Liver (tissue), 9 donors: Measurements from ENCODE around the gene FAM181A. TPM values are rescaled to one million over a fixed set of nuclear protein-coding genes. Genes with fewer than 3 reads are reported as not detected.

ENCODE experiments used
- DNase-seq: peaks from one replicate; pipeline ENCODE4 v3.0.0-alpha.2; 2017; ENCODE audit warnings: low spot score
- H3K27ac ChIP-seq, 2 donors: one replicate each; pipeline ENCODE4 v1.7.0; 2013; ENCODE audit warnings: inconsistent platforms in 2 of 2, low read length in 2 of 2, control low read depth in 1 of 2, low read depth in 1 of 2, mild to moderate bottlenecking in 1 of 2
- H3K27me3 ChIP-seq, 4 donors: one replicate each; pipeline versions ENCODE4 v1.6.1 to v1.7.0; 2013; ENCODE audit warnings: low read length in 3 of 4, inconsistent platforms in 1 of 4, mild to moderate bottlenecking in 1 of 4, moderate library complexity in 1 of 4; ENCODE audit not compliant: control insufficient read depth in 4 of 4, insufficient read depth in 4 of 4
- H3K36me3 ChIP-seq, 4 donors: one replicate each; pipeline versions ENCODE4 v1.6.1 to v1.7.0; 2013; ENCODE audit warnings: low read length in 3 of 4, mild to moderate bottlenecking in 3 of 4, low read depth in 1 of 4, moderate library complexity in 1 of 4; ENCODE audit not compliant: control insufficient read depth in 4 of 4, insufficient read depth in 3 of 4
- H3K4me1 ChIP-seq, 4 donors: one replicate each; pipeline versions ENCODE4 v1.6.1 to v1.7.0; 2013; ENCODE audit warnings: low read length in 3 of 4, mild to moderate bottlenecking in 3 of 4, moderate library complexity in 1 of 4; ENCODE audit not compliant: control insufficient read depth in 4 of 4, insufficient read depth in 4 of 4
- H3K4me3 ChIP-seq, 3 donors: one replicate each; pipeline versions ENCODE4 v1.6.1 to v1.7.0; 2013; ENCODE audit warnings: low read length in 3 of 3, control low read depth in 1 of 3, low read depth in 1 of 3, mild to moderate bottlenecking in 1 of 3
- H3K9ac ChIP-seq, 2 donors: one replicate each; pipeline ENCODE4 v1.7.0; 2013; ENCODE audit warnings: low read length in 2 of 2, mild to moderate bottlenecking in 2 of 2, moderate library complexity in 2 of 2, control low read depth in 1 of 2, low read depth in 1 of 2
- H3K9me3 ChIP-seq, 4 donors: one replicate each; pipeline versions ENCODE4 v1.6.1 to v1.7.0; 2013; ENCODE audit warnings: low read length in 3 of 4; ENCODE audit not compliant: control insufficient read depth in 4 of 4
- FOXA1 ChIP-seq: IDR thresholded peaks from 2 replicates; pipeline ENCODE4 v1.6.1; 2016; ENCODE audit warnings: antibody characterized with exemption
- FOXA2 ChIP-seq: IDR thresholded peaks from 2 replicates; pipeline ENCODE4 v1.6.1; 2016; ENCODE audit warnings: antibody characterized with exemption
- GABPA ChIP-seq, 2 donors: IDR thresholded peaks in 1 of 2; conservative IDR thresholded peaks in 1 of 2; 2 replicates each; pipeline ENCODE4 v1.6.1; 2016; ENCODE audit warnings: antibody characterized with exemption in 2 of 2, mild to moderate bottlenecking in 1 of 2, moderate library complexity in 1 of 2
- HNF4A ChIP-seq, 2 donors: conservative IDR thresholded peaks; 2 replicates each; pipeline ENCODE4 v1.6.1; 2016; ENCODE audit warnings: antibody characterized with exemption in 2 of 2, mild to moderate bottlenecking in 2 of 2
- JUND ChIP-seq, 2 donors: IDR thresholded peaks; 2 replicates each; pipeline ENCODE4 v1.6.1; 2016; ENCODE audit warnings: antibody characterized with exemption in 2 of 2
- NR2F2 ChIP-seq: IDR thresholded peaks from 2 replicates; pipeline ENCODE4 v1.6.1; 2016; ENCODE audit warnings: antibody characterized with exemption
- RXRA ChIP-seq, 2 donors: IDR thresholded peaks; 2 replicates each; pipeline ENCODE4 v1.6.1; 2017 to 2018; ENCODE audit warnings: antibody characterized with exemption in 2 of 2, mild to moderate bottlenecking in 1 of 2
- SP1 ChIP-seq: IDR thresholded peaks from 2 replicates; pipeline ENCODE4 v1.6.1; 2018; ENCODE audit warnings: antibody characterized with exemption, mild to moderate bottlenecking
- TAF1 ChIP-seq: conservative IDR thresholded peaks from 2 replicates; pipeline ENCODE4 v1.6.1; 2016; ENCODE audit warnings: antibody characterized with exemption, mild to moderate bottlenecking
- YY1 ChIP-seq: IDR thresholded peaks from 2 replicates; pipeline ENCODE4 v1.6.1; 2016; ENCODE audit warnings: antibody characterized with exemption, mild to moderate bottlenecking
- WGBS: extraction: QIAGEN DNeasy Blood & Tissue Kit; methylation state at CpG from one replicate; pipeline ENCODE4 v1.1.7; 2013; 5-methylcytosine and 5-hydroxymethylcytosine counted together
- polyA plus RNA-seq, 2 donors: library from polyadenylated mRNA; stranded (reverse) in 1 of 2; unstranded in 1 of 2; fragments of 200-250 nt in 1 of 2; fragments of >200 nt in 1 of 2; fragmentation: Nextera tagmentation in 1 of 2; extraction: Ambion mirVana in 1 of 2; gene quantifications; one replicate each; pipeline versions ENCODE4 v1.2.1 to v1.2.3, GENCODE V29; 2013 to 2015
- total RNA-seq, 2 donors: library from RNA; depleted of rRNA; stranded (reverse); fragments of >200 nt; gene quantifications; one replicate each; pipeline ENCODE4 v1.2.3, GENCODE V29; 2014
- TF ChIP-seq, protein P1 (sequence below): IDR thresholded peaks from 2 replicates; pipeline ENCODE4 v1.6.1; 2016; ENCODE audit warnings: antibody characterized with exemption
- TF ChIP-seq, protein P2 (sequence below): fragments of 150-350 bp; IDR thresholded peaks from 2 replicates; pipeline ENCODE4 v1.5.1; 2017; ENCODE audit warnings: improper control_type of control experiment, low read depth, low read length; ENCODE audit not compliant: missing input control
- TF ChIP-seq, protein P3 (sequence below): IDR thresholded peaks from 2 replicates; pipeline ENCODE4 v1.6.1; 2016; ENCODE audit warnings: antibody characterized with exemption, mild to moderate bottlenecking
- TF ChIP-seq, protein P4 (sequence below): IDR thresholded peaks from 2 replicates; pipeline ENCODE4 v1.6.1; 2016; ENCODE audit warnings: antibody characterized with exemption
- TF ChIP-seq, protein P5 (sequence below): IDR thresholded peaks from 2 replicates; pipeline ENCODE4 v1.6.1; 2016; ENCODE audit warnings: antibody characterized with exemption
- donor health status: healthy.
- donor health status: healthy.
- donor health status: healthy.
- donor health status: healthy.
- donor health status: healthy.

The FAM181A gene
- total and polyA plus RNA-seq, 4 donors: not detected

DNA sequence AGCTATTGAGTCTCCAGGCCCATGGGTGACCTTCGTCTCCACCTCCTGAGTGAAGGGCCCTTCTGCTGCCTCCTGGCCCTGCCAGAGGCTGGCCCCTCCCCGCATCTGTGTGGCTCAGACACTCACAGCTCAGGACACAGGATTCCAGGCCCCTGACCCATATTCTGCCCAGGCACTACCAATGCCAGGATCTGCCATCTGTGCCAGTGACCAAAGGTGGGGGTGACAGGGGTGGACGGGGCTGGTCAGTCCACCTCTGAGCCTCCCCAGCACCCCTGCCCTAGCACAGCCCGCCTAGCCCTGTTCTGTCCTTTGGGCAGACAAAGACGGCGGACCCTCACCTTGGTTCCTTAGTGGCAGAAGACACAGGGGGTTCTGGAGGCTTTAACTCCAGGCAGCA is 46.5 kb downstream of the FAM181A start:
- peaks cover 0 to 8% (median 2%) of the 10 kb centered on the region in 4 donors for H3K4me1 ChIP-seq
- no peaks in the 10 kb centered on the region for H3K36me3 ChIP-seq
- TF ChIP-seq FOXA2: no peak
- TF ChIP-seq GABPA (IDR thresholded peaks at IDR 0.05 in 1 of 2, conservative IDR thresholded peaks at IDR 0.05 in 1 of 2): no peak
- TF ChIP-seq SP1: no peak
- TF ChIP-seq, protein P1, sequence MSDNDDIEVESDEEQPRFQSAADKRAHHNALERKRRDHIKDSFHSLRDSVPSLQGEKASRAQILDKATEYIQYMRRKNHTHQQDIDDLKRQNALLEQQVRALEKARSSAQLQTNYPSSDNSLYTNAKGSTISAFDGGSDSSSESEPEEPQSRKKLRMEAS: no peak
- no peak for TF ChIP-seq FOXA1
- no peak for TF ChIP-seq NR2F2
- TF ChIP-seq, protein P2, sequence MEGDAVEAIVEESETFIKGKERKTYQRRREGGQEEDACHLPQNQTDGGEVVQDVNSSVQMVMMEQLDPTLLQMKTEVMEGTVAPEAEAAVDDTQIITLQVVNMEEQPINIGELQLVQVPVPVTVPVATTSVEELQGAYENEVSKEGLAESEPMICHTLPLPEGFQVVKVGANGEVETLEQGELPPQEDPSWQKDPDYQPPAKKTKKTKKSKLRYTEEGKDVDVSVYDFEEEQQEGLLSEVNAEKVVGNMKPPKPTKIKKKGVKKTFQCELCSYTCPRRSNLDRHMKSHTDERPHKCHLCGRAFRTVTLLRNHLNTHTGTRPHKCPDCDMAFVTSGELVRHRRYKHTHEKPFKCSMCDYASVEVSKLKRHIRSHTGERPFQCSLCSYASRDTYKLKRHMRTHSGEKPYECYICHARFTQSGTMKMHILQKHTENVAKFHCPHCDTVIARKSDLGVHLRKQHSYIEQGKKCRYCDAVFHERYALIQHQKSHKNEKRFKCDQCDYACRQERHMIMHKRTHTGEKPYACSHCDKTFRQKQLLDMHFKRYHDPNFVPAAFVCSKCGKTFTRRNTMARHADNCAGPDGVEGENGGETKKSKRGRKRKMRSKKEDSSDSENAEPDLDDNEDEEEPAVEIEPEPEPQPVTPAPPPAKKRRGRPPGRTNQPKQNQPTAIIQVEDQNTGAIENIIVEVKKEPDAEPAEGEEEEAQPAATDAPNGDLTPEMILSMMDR: no peak
- H3K27me3 ChIP-seq: no peaks in the 10 kb centered on the region
- DNase-seq: no peak
- WGBS: 87% methylated on average over 6 of the region's 6 CpGs
- no peak overlapping the region for H3K9ac ChIP-seq
- H3K9me3 ChIP-seq: no peaks in the 10 kb centered on the region
- H3K4me3 ChIP-seq: no peak overlapping the region
- no peak overlapping the region for H3K27ac ChIP-seq

DNA sequence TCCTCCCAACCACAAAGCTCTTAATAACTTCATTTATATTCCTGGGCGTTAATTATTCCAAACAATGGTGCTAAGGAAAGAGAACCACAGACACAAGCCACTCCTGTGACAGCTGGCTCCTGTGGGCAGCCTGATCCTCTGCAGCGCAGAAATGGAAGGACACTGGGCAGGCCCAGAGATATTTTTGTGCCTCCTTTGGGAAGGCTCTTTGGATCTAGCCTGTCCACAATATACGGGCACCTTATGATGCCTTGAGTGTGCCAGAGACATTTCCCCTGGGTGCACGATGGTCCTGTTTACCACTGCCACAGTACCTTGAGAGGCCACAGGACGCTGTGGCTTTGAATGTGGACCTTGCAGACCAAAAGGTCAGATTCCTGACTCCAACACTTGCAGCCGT is 47.2 kb downstream of the FAM181A start:
- Histone ChIP-seq H3K36me3 (no peaks in the 10 kb centered on the region), H3K27me3 (no peaks in the 10 kb centered on the region), H3K4me3 (no peak overlapping the region), H3K9ac (no peak overlapping the region), H3K9me3 (no peaks in the 10 kb centered on the region), H3K27ac (no peak overlapping the region), H3K4me1 (peaks cover 0 to 8% (median 2%) of the 10 kb centered on the region in 4 donors)
- DNase-seq: no peak
- no peak for TF ChIP-seq YY1
- 86% methylated on average over 6 of the region's 6 CpGs for whole genome bisulfite sequencing

DNA sequence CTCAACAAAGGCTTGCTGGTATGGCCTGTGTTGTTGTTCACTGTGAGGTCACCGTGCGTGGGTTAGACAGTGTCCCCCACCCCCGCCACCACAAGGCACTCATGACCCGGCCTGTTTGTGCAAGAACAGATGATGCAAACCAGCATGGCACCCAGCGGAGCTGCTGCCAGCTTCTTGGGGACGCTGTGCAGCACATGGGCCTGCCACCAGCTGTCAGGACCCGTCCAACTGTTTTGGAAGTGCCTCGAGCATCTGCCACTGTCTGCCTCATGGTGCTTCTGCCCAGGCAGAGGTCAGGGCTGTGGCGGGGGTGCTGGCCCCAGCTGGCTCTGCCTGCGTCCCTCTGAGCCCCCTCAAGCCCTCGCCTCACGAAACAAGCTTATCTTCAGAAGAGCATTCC is 47.7 kb downstream of the FAM181A start:
- Histone ChIP-seq H3K9me3 (no peaks in the 10 kb centered on the region), H3K9ac (no peak overlapping the region), H3K4me3 (no peak overlapping the region), H3K36me3 (no peaks in the 10 kb centered on the region), H3K27me3 (no peaks in the 10 kb centered on the region), H3K27ac (no peak overlapping the region), H3K4me1 (peaks cover 0 to 8% (median 2%) of the 10 kb centered on the region in 4 donors)
- whole genome bisulfite sequencing: 85% methylated on average over 12 of the region's 12 CpGs
- no peak for DNase-seq
- TF ChIP-seq RXRA (IDR thresholded peaks at IDR 0.05): no peak
- no peak for TF ChIP-seq FOXA2
- TF ChIP-seq, protein P3, sequence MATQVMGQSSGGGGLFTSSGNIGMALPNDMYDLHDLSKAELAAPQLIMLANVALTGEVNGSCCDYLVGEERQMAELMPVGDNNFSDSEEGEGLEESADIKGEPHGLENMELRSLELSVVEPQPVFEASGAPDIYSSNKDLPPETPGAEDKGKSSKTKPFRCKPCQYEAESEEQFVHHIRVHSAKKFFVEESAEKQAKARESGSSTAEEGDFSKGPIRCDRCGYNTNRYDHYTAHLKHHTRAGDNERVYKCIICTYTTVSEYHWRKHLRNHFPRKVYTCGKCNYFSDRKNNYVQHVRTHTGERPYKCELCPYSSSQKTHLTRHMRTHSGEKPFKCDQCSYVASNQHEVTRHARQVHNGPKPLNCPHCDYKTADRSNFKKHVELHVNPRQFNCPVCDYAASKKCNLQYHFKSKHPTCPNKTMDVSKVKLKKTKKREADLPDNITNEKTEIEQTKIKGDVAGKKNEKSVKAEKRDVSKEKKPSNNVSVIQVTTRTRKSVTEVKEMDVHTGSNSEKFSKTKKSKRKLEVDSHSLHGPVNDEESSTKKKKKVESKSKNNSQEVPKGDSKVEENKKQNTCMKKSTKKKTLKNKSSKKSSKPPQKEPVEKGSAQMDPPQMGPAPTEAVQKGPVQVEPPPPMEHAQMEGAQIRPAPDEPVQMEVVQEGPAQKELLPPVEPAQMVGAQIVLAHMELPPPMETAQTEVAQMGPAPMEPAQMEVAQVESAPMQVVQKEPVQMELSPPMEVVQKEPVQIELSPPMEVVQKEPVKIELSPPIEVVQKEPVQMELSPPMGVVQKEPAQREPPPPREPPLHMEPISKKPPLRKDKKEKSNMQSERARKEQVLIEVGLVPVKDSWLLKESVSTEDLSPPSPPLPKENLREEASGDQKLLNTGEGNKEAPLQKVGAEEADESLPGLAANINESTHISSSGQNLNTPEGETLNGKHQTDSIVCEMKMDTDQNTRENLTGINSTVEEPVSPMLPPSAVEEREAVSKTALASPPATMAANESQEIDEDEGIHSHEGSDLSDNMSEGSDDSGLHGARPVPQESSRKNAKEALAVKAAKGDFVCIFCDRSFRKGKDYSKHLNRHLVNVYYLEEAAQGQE: no peak
- no peak for TF ChIP-seq NR2F2
- no peak for TF ChIP-seq TAF1
- TF ChIP-seq HNF4A (conservative IDR thresholded peaks at IDR 0.05): no peak
- TF ChIP-seq SP1: no peak
- TF ChIP-seq, protein P2: no peak
- no peak for TF ChIP-seq JUND (IDR thresholded peaks at IDR 0.05)
- TF ChIP-seq, protein P4, sequence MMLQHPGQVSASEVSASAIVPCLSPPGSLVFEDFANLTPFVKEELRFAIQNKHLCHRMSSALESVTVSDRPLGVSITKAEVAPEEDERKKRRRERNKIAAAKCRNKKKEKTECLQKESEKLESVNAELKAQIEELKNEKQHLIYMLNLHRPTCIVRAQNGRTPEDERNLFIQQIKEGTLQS: no peak
- no peak for TF ChIP-seq FOXA1
- TF ChIP-seq, protein P1: no peak
- TF ChIP-seq, protein P5, sequence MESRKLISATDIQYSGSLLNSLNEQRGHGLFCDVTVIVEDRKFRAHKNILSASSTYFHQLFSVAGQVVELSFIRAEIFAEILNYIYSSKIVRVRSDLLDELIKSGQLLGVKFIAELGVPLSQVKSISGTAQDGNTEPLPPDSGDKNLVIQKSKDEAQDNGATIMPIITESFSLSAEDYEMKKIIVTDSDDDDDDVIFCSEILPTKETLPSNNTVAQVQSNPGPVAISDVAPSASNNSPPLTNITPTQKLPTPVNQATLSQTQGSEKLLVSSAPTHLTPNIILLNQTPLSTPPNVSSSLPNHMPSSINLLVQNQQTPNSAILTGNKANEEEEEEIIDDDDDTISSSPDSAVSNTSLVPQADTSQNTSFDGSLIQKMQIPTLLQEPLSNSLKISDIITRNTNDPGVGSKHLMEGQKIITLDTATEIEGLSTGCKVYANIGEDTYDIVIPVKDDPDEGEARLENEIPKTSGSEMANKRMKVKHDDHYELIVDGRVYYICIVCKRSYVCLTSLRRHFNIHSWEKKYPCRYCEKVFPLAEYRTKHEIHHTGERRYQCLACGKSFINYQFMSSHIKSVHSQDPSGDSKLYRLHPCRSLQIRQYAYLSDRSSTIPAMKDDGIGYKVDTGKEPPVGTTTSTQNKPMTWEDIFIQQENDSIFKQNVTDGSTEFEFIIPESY: no peak
